ENCODE data around the gene ETAA1.

The ETAA1 gene

GRCh38 chr2:67438337-67438736, 41.2 kb downstream of the ETAA1 start:
- DNase-seq: no peak

GRCh38 chr2:67445652-67446268, 48.6 kb downstream of the ETAA1 start:
- DNase-seq: peak; percentile 15

GRCh38 chr2:67446491-67446911, 49.4 kb downstream of the ETAA1 start:
- peak; percentile 21 for DNase-seq

GRCh38 chr2:67448648-67449047, 51.5 kb downstream of the ETAA1 start:
- DNase-seq: no peak

GRCh38 chr2:67451086-67451832, 54.1 kb downstream of the ETAA1 start:
- DNase-seq: peak; percentile 10

GRCh38 chr2:67453310-67453709, 56.2 kb downstream of the ETAA1 start:
- no peak for DNase-seq

GRCh38 chr2:67455219-67456142, 58.3 kb downstream of the ETAA1 start:
- DNase-seq: no peak

GRCh38 chr2:67456428-67456827, 59.3 kb downstream of the ETAA1 start:
- DNase-seq: no peak

- DNase-seq: no peak
These were observed 60.6 kb downstream of the ETAA1 start for GRCh38 chr2:67457699-67458098.

GRCh38 chr2:67459761-67460160, 62.6 kb downstream of the ETAA1 start:
- no peak for DNase-seq
